ENCODE measurements around the gene SMG6. TPM values are rescaled to one million over a fixed set of nuclear protein-coding genes. Genes with fewer than 3 reads are reported as not detected.

The SMG6 gene
- total RNA-seq, 1 experiment from 2014 or later: 36.1 TPM

DNA sequence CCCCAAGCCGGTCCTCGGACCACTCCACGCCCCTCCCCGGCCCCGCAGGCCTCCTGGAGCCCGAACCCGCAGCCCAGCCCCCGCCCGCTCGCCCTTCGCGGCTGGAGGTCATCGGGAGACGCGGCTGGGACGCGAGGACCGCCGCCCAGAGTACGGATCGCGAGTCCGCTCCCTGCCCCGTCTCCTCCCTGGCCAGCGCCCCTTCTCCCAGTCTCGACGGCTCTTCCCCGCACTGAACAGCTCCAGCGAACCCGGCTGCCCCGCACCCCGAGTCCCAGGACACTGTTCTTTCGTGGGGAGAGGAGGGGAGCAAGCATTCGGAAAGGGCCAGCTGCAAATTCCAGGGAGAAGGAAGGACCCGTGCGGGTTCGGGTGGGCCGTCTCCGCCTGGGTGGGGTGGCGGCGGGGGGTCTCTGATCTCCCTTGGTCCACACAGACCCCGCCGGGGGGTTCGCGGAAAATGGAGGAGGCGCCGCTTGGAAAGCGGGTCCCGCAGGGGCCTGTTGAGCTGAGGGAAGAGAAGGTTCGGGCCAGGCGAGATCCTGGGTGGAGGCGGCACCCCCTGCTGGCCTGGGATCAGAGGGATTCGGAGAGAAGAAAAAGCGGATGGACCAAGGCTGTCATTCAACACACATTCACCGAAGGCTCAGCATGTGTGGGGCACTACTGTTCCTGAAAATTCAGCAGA, 277.8 kb downstream of the SMG6 start:
- CTCF ChIA-PET: interaction anchor here (0.6 to 1.8 kb wide), 6 partner anchors 9 to 377 kb away, joined by 3 to 20 read pairs (median 3); no protein-coding TSS in a partner anchor
- Histone ChIP-seq H3K4me1 (ENCODE audit: insufficient read depth, low read length, poor library complexity, severe bottlenecking) (peaks cover 43% of the 10 kb centered on the region), H3K27me3 (replicated peaks; ENCODE audit: insufficient read depth, low read depth, low read length, poor library complexity) (peaks cover 13% of the 10 kb centered on the region), H3K4me3 (ENCODE audit: low read depth, low read length, poor library complexity, severe bottlenecking) (peak overlapping the region; percentile 67), H3K9me3 (ENCODE audit: low read depth, low read length, poor library complexity, severe bottlenecking) (no peaks in the 10 kb centered on the region), H3K36me3 (ENCODE audit: insufficient read depth, low read length, poor library complexity, severe bottlenecking) (no peaks in the 10 kb centered on the region), H3K27ac (ENCODE audit: low read depth, low read length, poor library complexity, severe bottlenecking) (no peak overlapping the region)
- TF ChIP-seq, protein P1, sequence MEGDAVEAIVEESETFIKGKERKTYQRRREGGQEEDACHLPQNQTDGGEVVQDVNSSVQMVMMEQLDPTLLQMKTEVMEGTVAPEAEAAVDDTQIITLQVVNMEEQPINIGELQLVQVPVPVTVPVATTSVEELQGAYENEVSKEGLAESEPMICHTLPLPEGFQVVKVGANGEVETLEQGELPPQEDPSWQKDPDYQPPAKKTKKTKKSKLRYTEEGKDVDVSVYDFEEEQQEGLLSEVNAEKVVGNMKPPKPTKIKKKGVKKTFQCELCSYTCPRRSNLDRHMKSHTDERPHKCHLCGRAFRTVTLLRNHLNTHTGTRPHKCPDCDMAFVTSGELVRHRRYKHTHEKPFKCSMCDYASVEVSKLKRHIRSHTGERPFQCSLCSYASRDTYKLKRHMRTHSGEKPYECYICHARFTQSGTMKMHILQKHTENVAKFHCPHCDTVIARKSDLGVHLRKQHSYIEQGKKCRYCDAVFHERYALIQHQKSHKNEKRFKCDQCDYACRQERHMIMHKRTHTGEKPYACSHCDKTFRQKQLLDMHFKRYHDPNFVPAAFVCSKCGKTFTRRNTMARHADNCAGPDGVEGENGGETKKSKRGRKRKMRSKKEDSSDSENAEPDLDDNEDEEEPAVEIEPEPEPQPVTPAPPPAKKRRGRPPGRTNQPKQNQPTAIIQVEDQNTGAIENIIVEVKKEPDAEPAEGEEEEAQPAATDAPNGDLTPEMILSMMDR (conservative IDR thresholded peaks at IDR 0.05; ENCODE audit: low read depth, low read length): peak; percentile 63
- TF ChIP-seq EZH2 (IDR thresholded peaks at IDR 0.05; ENCODE audit: borderline replicate concordance, low read depth, low read length, poor library complexity, severe bottlenecking): no peak
- intact Hi-C loops (cut with micrococcal nuclease; ENCODE audit: unreplicated experiment): loop anchor here (1.0 kb wide), 1 partner anchor 117 kb away; no protein-coding TSS in a partner anchor
- POLR2A ChIA-PET (ENCODE audit: low non-redundant PET): no interaction called here
- DNase-seq (ENCODE audit: low spot score): peak; percentile 72
- BruUV-seq (replicated peaks): no TSS peak

DNA sequence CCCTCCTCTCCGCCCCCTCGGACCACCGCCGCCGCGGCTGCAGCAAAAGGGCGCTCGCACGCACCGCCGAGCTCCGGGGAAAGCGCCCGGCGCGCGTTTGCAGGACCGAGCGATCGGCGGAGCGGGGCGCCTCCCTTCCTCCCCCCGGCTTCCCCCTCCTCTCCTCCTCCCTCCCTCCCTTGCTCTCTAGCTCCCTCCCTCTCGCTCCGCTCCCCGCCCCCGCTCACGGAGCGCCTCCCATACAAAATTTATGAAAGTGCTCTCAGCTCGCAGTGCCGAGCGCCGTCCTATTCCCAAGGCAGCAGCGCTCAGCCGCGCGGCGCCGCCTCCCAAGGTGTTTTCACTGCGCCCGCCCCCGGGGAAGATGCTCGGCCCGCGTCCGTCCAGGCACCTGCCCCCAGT, 278.4 kb downstream of the SMG6 start, which contains the start of gene RTN4RL1:
RTN4RL1 (minus strand) TSS at position 115 of the 402 bp plus-strand sequence. CDS start 469 bp downstream, outside the sequence.
- Histone ChIP-seq H3K4me3 (ENCODE audit: low read depth, low read length, poor library complexity, severe bottlenecking) (peak within 1 kb of the TSS; percentile 67), H3K9me3 (ENCODE audit: low read depth, low read length, poor library complexity, severe bottlenecking) (no peaks in the 10 kb centered on the region), H3K27me3 (replicated peaks; ENCODE audit: insufficient read depth, low read depth, low read length, poor library complexity) (peaks cover 13% of the 10 kb centered on the region), H3K27ac (ENCODE audit: low read depth, low read length, poor library complexity, severe bottlenecking) (no peak within 1 kb of the TSS), H3K36me3 (ENCODE audit: insufficient read depth, low read length, poor library complexity, severe bottlenecking) (no peaks in the 10 kb centered on the region), H3K4me1 (ENCODE audit: insufficient read depth, low read length, poor library complexity, severe bottlenecking) (peaks cover 41% of the 10 kb centered on the region)
- CTCF ChIA-PET: interaction anchor here (0.6 to 1.8 kb wide), 4 partner anchors 10 to 374 kb away, joined by 3 to 20 read pairs (median 3); no protein-coding TSS in a partner anchor
- POLR2A ChIA-PET (ENCODE audit: low non-redundant PET): no interaction called here
- peak; percentile 94 for DNase-seq (ENCODE audit: low spot score)
- intact Hi-C loops (cut with micrococcal nuclease; ENCODE audit: unreplicated experiment): loop anchor here (1.0 kb wide), 1 partner anchor 117 kb away; no protein-coding TSS in a partner anchor
- TF ChIP-seq, protein P1 (conservative IDR thresholded peaks at IDR 0.05; ENCODE audit: low read depth, low read length): no peak
- no peak for TF ChIP-seq EZH2 (IDR thresholded peaks at IDR 0.05; ENCODE audit: borderline replicate concordance, low read depth, low read length, poor library complexity, severe bottlenecking)
- BruUV-seq (replicated peaks): no TSS peak

DNA sequence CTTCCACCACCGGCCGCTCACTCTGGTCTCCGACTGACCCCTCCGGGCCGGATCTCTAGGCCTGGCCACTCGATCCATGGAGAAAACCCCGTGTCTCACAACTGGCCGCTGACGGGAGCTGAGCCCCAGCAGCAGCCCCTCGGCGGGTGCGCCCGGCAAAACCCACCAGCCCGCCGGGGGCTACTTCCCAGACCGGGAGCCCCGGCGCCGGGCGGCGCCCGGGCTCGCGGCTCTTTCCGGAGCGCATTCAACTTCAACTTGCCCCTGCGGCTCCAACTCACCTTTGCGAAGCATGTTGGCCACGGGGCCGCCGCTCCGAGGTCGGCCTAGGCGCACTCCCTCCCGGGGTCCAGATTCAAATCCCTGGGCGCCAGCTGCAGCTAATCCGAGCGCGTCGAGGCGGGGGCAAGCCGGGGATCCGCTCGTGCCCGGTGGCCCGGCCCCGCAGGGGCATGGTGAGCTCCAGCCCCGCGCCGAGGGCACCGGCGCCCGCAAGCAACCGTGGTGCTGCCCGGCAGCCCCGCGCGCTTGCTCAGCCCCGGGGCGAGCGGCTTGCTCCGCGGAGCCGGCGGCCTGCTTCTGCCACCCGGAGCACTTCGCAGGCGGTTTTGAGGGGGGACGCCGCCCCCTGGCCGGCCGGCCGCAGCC, 278.9 kb downstream of the SMG6 start:
- no peaks in the 10 kb centered on the region for H3K9me3 ChIP-seq (ENCODE audit: low read depth, low read length, poor library complexity, severe bottlenecking)
- H3K27me3 ChIP-seq (replicated peaks; ENCODE audit: insufficient read depth, low read depth, low read length, poor library complexity): peaks cover 13% of the 10 kb centered on the region
- H3K4me3 ChIP-seq (ENCODE audit: low read depth, low read length, poor library complexity, severe bottlenecking): peak overlapping the region; percentile 67
- BruUV-seq (replicated peaks): no TSS peak
- ChIA-PET POLR2A (ENCODE audit: low non-redundant PET) (no interaction called here), CTCF (interaction anchor here (0.9 to 1.8 kb wide), 2 partner anchors 10 to 116 kb away, joined by 3 to 20 read pairs; no protein-coding TSS in a partner anchor)
- H3K4me1 ChIP-seq (ENCODE audit: insufficient read depth, low read length, poor library complexity, severe bottlenecking): peaks cover 40% of the 10 kb centered on the region
- no peak for DNase-seq (ENCODE audit: low spot score)
- TF ChIP-seq, protein P1 (conservative IDR thresholded peaks at IDR 0.05; ENCODE audit: low read depth, low read length): no peak
- intact Hi-C loops (cut with micrococcal nuclease; ENCODE audit: unreplicated experiment): loop anchor here (1.0 kb wide), 1 partner anchor 116 kb away; no protein-coding TSS in a partner anchor
- no peak overlapping the region for H3K27ac ChIP-seq (ENCODE audit: low read depth, low read length, poor library complexity, severe bottlenecking)
- H3K36me3 ChIP-seq (ENCODE audit: insufficient read depth, low read length, poor library complexity, severe bottlenecking): no peaks in the 10 kb centered on the region
